NCI-H1694 treated with DMSO at 0.1 percent for 48 hours (cell line): Measurements from ENCODE around the gene VCY1B.
"Not testable (repeated sequence)": the region's sequence is repeated elsewhere in the genome, so short reads cannot be mapped to it uniquely, and the experiment has no call there.

Experiments
- DNase-seq: peaks from one replicate; lab custom pipeline; 2025; lab: John Stamatoyannopoulos, UW

VCY1B gene

GRCh38 chrY:14055927-14056326, at the start of gene VCY1B:
TSS of gene VCY1B (plus strand) at chrY:14056227. CDS start at chrY:14056290, 63 bp downstream.
- not testable (repeated sequence) for DNase-seq

- DNase-seq = not testable (repeated sequence)
Observed at GRCh38 chrY:14011916-14012315, 44.1 kb upstream of the VCY1B start.

GRCh38 chrY:14030395-14030794, 25.6 kb upstream of the VCY1B start:
- not testable (repeated sequence) for DNase-seq

- no peak for DNase-seq
Observed at GRCh38 chrY:14085877-14086276, 29.9 kb downstream of the VCY1B start.
